Stimulated activated CD8-positive, alpha-beta memory T cell treated with anti-CD3 and anti-CD28 coated beads, Interleukin-12 subunit alpha, Interleukin-12 subunit beta, amount 100 ng/mL, for 1 hour (primary cell): Measurements from ENCODE around the gene VIPAS39.

ENCODE experiments used
- DNase-seq: peaks from one replicate; pipeline ENCODE4 v3.0.0-alpha.2; 2020; ENCODE audit warnings: low read depth

The VIPAS39 gene

DNA sequence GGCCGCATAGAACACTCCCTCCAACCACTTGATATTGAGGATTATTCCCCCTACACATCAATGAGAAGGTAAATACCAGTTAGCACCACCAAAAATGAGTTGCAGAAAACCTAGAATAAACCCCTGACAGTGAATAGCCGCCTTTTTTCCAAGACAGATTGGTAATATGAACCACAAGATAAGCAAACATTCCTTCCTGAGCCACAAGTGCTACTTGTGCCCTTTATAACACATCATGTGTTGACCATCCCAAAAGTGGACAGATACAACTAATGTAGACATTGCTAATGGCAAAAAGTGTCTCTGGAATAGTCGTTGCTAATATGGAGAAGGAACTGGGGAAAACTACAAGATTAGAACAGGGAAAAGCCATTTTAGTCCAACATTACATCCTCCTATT lies 51.3 kb downstream of the VIPAS39 start:
- no peak for DNase-seq

DNA sequence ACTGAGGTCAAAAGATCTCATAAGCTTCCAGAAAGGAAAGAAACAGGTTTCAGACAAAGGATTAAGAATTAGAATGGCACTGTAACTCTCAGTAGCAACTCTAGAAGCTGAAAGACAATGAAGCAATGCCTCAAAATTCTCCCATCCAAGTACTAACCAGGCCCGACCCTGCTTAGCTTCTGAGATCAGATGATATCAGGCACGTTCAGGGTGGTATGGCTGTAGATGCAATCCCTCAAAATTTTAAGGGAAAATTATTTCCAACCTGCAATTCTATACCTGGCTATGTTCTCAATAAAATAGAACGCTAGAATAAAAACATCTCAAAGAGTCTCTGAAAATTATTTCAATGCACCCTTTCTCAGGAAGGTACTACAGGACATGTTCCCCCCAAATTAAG lies 53.6 kb downstream of the VIPAS39 start:
- no peak for DNase-seq

DNA sequence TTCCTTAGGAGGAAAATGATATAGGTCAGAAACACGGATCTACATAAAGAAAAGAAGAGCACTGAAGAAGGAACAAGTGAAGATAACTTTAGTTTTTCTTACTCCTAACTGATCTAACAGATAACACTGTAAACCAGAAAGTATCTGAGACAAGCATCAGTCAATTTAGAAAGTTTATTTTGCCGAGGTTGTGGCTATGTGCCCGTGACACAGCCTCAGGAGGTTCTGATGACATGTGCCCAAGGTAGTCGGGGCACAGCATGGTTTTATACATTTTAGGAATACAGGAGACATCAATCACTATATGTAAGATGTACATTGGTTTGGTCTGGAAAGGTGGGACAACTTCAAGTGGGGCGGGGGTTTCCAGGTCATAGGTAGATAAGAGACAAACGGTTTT lies 57.2 kb downstream of the VIPAS39 start:
- DNase-seq, result no peak

DNA sequence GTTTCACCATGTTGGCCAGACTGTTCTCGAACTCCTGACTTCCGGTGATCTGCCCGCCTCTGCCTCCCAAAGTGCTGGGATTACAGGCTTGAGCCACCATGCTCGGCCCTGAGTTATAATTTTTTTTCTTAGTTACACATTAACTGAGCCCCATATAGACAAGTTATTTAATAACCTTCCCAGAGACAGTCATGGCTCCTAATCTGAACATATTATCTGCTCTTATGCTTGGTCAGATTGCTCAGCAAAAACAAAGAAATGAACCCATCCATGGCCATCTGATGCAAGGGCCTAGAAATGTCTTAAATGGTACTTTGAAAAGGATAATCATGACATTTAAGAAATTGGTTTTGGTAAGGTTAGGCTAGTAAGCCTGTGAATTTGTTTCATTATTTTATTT lies 67.2 kb downstream of the VIPAS39 start:
- no peak for DNase-seq

DNA sequence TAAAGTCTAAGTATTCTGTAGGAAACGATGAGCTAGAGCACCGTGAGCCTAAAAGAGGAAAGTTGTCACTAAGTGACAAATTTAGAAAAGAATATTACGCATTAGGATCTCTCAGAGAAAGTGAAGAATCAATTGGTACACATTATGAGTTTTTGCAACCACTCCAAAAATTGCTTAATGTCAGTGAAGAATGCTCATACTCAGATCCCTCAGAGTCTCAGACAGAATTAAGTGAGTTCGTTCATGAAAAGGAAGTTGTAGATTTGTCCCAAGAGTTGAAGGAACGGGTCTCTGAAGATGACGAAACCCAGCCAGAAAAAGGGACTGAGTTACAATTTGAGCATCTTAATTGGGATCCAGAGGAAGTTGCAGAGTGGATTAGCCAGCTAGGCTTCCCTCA lies 78.7 kb downstream of the VIPAS39 start:
- DNase-seq, result no peak

DNA sequence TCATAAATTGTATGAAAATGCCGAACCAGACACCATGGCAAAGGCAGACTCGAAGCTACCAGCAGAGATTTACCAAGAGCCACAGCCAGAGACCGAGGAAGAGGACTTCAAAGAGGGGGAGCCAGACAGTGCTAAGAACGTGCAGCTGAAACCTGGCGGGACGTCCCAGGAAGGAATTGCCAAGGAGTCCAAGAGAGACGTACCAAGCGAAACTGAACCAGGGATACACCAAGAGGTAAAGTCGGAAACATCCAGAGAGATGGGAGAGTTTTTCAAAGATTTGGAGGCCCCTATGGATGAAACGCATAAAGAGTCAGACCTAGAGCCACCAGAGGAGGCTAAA lies 79.9 kb downstream of the VIPAS39 start:
- DNase-seq, result no peak

DNA sequence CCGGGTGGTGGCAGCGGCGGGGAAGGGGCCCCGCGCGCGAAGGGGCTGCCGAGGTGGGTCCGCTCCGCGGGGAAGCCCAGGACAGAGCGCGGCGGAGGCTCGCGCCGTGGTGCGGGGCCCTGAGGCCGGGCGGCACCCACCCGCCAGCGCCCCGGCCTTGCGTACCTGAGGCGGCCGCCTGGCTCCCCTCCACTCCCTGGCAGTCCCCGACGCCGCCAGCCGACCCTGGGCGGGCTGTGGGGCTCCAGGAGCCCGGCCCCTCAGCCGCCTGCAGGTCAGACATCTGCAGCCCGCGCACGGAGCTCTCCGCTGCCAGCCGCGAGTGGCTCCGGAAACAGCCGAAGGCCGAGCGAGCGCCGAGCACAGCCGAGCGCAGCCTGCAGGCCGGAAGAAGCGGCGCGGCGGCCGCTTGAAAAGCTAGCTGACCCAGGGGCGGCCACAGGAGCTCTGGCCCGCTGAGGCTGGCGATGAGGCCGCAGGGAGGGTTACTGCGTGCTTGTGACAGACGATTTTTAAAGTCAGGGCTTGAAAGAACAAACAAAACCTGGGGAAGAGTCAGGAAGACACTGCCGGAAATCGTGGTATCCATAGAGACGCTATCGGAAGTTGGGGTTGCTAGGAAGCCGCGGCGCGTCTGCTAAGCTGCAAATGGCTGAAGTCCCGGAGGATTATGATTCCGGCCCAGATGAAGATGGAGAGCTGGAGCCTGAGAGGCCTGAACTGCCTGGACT lies 80.5 kb downstream of the VIPAS39 start, which contains the start of the genes SAMD15 and TMED8:
Gene SAMD15, plus strand, starts transcription at position 609 of the 731 bp plus-strand sequence. Its CDS starts 40 bp downstream, at position 649.
Gene TMED8, minus strand, starts transcription at position 324 of the 731 bp plus-strand sequence. Its CDS starts 41 bp downstream, at position 283.
- peak; percentile 55 for DNase-seq
